ENCODE results near the gene BMPR1B. TPM values are rescaled to one million over a fixed set of nuclear protein-coding genes. Genes with fewer than 3 reads are reported as not detected.

The BMPR1B gene
- total RNA-seq, 1 donor from 2014 or later: 5.6 TPM

GRCh38 chr4:94929696-94930095 is 171.9 kb downstream of the BMPR1B start:
- TF ChIP-seq CTCF (IDR thresholded peaks at IDR 0.05): no peak
- no peaks in the 10 kb centered on the region for H3K9me3 Mint-ChIP-seq (ENCODE audit: low read depth)

GRCh38 chr4:94931626-94932025 is 173.9 kb downstream of the BMPR1B start:
- no peak for TF ChIP-seq CTCF (IDR thresholded peaks at IDR 0.05)
- Mint-ChIP-seq H3K4me1 (ENCODE audit: low read depth) (peaks cover 47% of the 10 kb centered on the region), H3K36me3 (ENCODE audit: low read depth) (no peaks in the 10 kb centered on the region), H3K4me3 (ENCODE audit: unreplicated experiment) (no peak overlapping the region), H3K27me3 (ENCODE audit: low read depth) (no peaks in the 10 kb centered on the region), H3K9me3 (ENCODE audit: low read depth) (no peaks in the 10 kb centered on the region), H3K27ac (ENCODE audit: unreplicated experiment) (no peak overlapping the region)
- no peak for DNase-seq (ENCODE audit: low spot score)

More at GRCh38 chr4:94929696-94930095, 171.9 kb downstream of the BMPR1B start:
- Mint-ChIP-seq H3K27me3 (ENCODE audit: low read depth) (no peaks in the 10 kb centered on the region), H3K4me1 (ENCODE audit: low read depth) (peaks cover 27% of the 10 kb centered on the region), H3K36me3 (ENCODE audit: low read depth) (no peaks in the 10 kb centered on the region), H3K4me3 (ENCODE audit: unreplicated experiment) (no peak overlapping the region), H3K27ac (ENCODE audit: unreplicated experiment) (no peak overlapping the region)
- DNase-seq (ENCODE audit: low spot score): no peak

GRCh38 chr4:94932366-94932765 is 174.6 kb downstream of the BMPR1B start:
- DNase-seq (ENCODE audit: low spot score): no peak
- no peak for TF ChIP-seq CTCF (IDR thresholded peaks at IDR 0.05)
- Mint-ChIP-seq H3K27me3 (ENCODE audit: low read depth) (no peaks in the 10 kb centered on the region), H3K27ac (ENCODE audit: unreplicated experiment) (no peak overlapping the region), H3K36me3 (ENCODE audit: low read depth) (no peaks in the 10 kb centered on the region), H3K9me3 (ENCODE audit: low read depth) (no peaks in the 10 kb centered on the region), H3K4me1 (ENCODE audit: low read depth) (peaks cover 50% of the 10 kb centered on the region), H3K4me3 (ENCODE audit: unreplicated experiment) (no peak overlapping the region)

GRCh38 chr4:94933799-94934198 is 176.0 kb downstream of the BMPR1B start:
- no peak overlapping the region for H3K4me3 Mint-ChIP-seq (ENCODE audit: unreplicated experiment)
- H3K4me1 Mint-ChIP-seq (ENCODE audit: low read depth): peaks cover 47% of the 10 kb centered on the region
- peak overlapping the region; percentile 92 for H3K27ac Mint-ChIP-seq (ENCODE audit: unreplicated experiment)
- TF ChIP-seq CTCF (IDR thresholded peaks at IDR 0.05): no peak
- DNase-seq (ENCODE audit: low spot score): no peak
- no peaks in the 10 kb centered on the region for H3K27me3 Mint-ChIP-seq (ENCODE audit: low read depth)
- no peaks in the 10 kb centered on the region for H3K36me3 Mint-ChIP-seq (ENCODE audit: low read depth)
- H3K9me3 Mint-ChIP-seq (ENCODE audit: low read depth): no peaks in the 10 kb centered on the region

GRCh38 chr4:94934201-94934600 is 176.4 kb downstream of the BMPR1B start:
- Mint-ChIP-seq H3K27me3 (ENCODE audit: low read depth) (no peaks in the 10 kb centered on the region), H3K36me3 (ENCODE audit: low read depth) (no peaks in the 10 kb centered on the region), H3K4me3 (ENCODE audit: unreplicated experiment) (peak overlapping the region; percentile 31), H3K9me3 (ENCODE audit: low read depth) (no peaks in the 10 kb centered on the region), H3K27ac (ENCODE audit: unreplicated experiment) (peak overlapping the region; percentile 92), H3K4me1 (ENCODE audit: low read depth) (peaks cover 47% of the 10 kb centered on the region)
- no peak for TF ChIP-seq CTCF (IDR thresholded peaks at IDR 0.05)
- no peak for DNase-seq (ENCODE audit: low spot score)
